OCI-LY7 (cell line): ENCODE data around the gene PDCD11.

Experiments
- CTCF ChIP-seq: fragments of 200-600 bp; sonication (generic); conservative IDR thresholded peaks from 2 replicates; pipeline ENCODE4 v1.5.1; 2014; ENCODE audit warnings: mild to moderate bottlenecking, antibody characterized with exemption, low read length, moderate library complexity, mixed read lengths
- EZH2phosphoT487 ChIP-seq: fragments of 200-600 bp; sonication (generic); IDR thresholded peaks from 2 replicates; pipeline ENCODE4 v1.6.1; 2018; ENCODE audit warnings: low read depth, borderline replicate concordance, mild to moderate bottlenecking, mixed run types, antibody characterized with exemption, low read length, moderate library complexity, mixed read lengths

GRCh38 chr10:103441206-103441605 lies 44.8 kb downstream of the PDCD11 start:
- no peak for TF ChIP-seq CTCF
- no peak for TF ChIP-seq EZH2phosphoT487
